Measurements from ENCODE around the gene SPATA3.

The SPATA3 gene

GRCh38 chr2:231030725-231031124, 34.8 kb downstream of the SPATA3 start:
- no peak for DNase-seq (ENCODE audit: low spot score)

DNA sequence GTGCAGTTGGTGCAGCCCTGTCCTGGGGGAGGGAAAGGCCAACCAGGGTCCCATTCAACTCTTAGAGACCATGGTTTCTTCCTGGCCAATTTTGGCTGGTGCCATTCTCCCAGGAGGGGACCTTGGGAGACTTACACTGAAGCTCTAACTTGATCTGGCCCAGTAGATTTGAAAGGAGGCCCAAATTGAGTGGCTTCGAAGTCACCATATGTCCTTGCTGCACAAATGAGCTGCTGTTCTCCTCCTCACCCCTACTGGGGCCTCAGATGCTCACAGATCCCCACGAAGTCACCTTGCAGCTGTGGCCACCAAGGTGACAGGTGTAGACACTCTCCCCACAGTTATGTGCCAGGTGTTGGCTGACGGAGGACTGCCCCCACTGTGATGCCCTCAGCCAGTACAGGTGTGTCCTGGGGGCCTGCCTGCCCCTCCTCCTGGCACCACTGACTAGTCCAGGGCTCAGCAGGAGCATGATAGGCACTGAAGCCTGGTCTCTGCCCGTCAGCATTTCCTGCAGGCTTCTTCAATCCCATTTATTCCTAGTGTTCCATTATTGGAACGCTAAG, 36.7 kb downstream of the SPATA3 start:
- no peak for DNase-seq (ENCODE audit: low spot score)

GRCh38 chr2:231033147-231034132, 37.5 kb downstream of the SPATA3 start:
- no peak for DNase-seq (ENCODE audit: low spot score)

DNA sequence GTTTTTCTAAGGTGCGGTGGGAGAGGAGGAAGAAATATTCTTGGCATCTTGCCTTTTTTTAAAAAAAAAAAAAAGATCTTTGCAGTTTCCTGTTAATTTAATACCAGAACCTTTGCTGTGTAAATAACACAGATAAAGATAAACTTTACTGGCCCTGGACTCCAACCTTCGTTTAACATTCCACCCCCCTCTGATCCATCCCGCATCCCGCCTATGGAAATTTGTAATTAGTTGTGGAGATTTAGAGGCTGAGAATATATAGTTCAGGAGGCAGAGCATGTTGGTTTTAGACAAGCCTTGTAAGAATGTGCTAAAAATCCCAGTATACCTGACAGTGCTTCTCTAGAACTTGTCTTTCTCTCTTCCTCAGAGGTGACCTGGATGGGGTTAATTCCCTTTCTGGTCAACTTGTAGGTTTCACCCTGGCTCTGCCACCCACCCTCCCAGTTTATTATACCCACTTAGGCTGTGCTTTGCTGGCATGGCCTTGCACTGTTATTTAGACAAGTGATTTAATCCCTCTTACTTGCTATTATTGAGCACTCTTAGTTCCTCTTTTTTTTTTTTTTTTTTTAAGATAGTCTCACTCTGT, 38.5 kb downstream of the SPATA3 start:
- no peak for DNase-seq (ENCODE audit: low spot score)

DNA sequence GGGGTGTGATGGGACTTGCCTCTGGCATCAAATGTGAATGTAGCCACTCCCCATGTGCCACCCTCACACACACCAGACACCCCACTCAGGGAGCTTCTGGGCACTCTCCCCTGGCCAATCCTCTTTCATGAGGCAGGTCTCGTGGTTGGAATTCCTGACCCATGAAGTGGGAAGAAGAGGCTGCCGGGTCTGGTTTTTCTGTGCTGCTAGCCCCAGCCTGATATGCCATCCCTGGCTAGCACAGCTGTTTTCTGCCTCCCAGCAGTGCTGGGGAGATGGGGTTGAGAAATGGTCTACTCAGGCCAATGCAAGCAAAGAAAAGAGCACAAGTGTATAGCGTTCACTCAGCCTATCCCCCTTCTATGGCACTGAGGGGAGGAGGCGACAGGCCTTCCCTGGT, 40.2 kb downstream of the SPATA3 start:
- no peak for DNase-seq (ENCODE audit: low spot score)

DNA sequence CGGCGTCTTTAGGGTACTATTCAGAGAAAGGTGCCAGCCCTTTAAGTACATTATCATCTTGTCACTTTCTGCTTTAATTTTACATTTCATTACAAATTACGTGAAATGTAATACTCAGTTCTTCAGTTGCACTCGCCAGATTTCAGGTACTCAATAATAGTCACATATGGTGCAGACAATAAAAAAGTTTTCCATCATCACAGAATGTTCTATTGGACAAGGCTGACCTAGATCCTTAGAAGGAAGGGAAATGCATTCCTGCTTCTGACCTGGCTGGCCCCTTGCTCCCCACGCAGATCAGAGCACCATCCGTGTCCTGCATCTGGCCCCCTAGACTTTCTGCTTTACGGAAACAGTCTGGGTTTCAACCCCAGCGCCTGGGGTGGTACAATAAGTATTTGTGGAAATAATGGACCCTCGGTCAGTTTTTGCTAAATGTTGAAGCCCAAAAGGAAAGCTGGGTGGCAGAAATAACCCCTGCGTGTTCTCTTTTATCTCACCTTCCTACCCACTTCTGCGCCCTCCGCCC, 40.7 kb downstream of the SPATA3 start:
- DNase-seq (ENCODE audit: low spot score), result no peak

DNA sequence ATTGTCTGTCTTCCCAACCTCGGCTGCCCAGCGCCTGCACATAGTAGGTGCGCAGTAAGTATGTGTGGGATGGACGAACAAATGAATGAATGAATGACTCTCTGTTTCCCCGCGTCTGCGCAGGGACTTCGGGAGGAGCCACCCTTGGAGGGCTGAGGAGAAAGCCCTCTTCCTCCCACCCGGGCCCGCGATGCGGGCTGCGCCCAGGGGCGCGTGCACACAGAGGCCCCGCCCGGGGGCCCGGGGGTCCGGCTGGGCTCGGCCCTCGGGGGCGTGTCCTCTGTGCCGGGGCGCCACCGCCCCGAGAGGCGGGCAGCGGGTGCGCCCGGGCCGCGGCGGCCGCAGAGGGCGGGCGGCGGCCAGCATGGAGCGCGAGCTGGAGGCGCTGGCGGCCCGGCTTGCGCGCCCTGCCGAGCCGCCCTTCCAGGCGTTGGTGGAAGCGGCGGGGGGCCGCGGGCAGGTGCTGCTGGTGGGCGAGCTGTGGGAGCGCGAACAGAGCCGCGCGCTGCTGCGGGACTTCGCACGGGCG, 41.3 kb downstream of the SPATA3 start, which contains the start of gene C2orf72:
Gene C2orf72, plus strand, starts transcription at position 322 of the 529 bp plus-strand sequence. Its CDS starts 43 bp downstream, at position 365.
- DNase-seq (ENCODE audit: low spot score), result no peak

DNA sequence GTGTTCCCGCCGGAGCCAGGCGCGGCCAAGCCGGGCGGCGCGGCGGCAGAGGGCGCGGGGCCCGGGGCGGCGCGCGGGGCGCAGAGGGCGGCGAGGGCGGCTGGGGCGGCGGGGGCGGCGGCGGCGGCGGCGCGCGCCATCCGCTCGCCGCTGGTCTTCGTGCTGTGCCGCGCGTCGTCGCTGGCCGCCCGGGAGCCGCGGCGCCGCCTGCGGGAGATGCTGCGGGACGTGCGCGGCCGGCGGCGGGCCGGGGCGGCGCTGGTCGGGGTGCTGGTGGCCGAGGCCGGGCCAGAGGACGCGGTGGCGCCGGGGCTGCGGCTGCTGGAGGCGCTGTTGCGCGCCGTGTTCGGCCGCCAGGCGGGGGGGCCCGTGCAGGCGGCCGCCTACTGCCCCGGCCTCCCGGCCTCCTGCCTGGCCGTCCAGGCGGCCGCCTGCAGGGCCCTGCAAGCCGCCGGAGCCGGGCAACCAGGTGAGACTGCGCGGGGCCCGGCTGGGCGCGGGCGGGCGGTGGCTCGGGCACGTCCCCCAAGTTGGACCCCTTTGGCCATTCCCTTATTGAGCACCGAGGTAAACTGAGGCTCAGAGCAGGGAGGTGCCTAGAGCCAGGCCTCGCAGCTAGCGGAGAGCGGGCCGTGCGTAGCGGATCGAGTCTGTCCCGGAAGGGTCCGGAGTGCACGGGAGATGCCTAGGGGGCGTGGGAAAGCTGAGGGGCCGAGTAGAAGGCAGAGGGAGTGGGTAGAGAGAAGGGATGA, 42.0 kb downstream of the SPATA3 start:
- no peak for DNase-seq (ENCODE audit: low spot score)

- no peak for DNase-seq (ENCODE audit: low spot score)
Observed at GRCh38 chr2:231038483-231039293, 42.8 kb downstream of the SPATA3 start.

- no peak for DNase-seq (ENCODE audit: low spot score)
Observed at GRCh38 chr2:231039294-231039664, 43.4 kb downstream of the SPATA3 start.

DNA sequence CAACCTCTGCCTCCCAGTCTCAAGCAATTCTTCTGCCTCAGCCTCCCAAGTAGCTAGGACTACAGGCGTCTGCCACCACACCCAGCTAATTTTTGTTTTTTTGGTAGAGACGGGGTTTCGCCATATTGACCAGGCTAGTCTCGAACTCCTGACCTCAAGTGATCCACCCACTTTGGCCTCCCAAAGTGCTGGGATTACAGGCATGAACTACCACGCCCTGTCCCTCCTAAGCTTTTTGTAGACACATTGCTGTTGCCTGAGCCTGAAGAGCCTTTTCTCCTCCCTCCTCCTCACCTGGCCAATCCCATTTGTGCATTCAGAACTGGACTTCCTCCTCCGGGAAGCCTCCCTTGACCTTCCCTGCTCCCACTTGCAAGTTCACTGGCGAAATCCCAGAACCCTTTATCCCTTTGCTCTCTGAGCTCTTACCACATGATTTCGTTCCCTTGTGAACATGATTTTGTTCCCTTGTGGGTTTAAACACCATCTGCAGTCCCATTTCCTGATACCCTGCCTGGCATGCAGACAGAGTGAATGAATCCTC, 44.0 kb downstream of the SPATA3 start:
- no peak for DNase-seq (ENCODE audit: low spot score)

GRCh38 chr2:231041061-231041689, 45.3 kb downstream of the SPATA3 start:
- no peak for DNase-seq (ENCODE audit: low spot score)

GRCh38 chr2:231043796-231044195, 47.9 kb downstream of the SPATA3 start:
- DNase-seq (ENCODE audit: low spot score), result no peak

DNA sequence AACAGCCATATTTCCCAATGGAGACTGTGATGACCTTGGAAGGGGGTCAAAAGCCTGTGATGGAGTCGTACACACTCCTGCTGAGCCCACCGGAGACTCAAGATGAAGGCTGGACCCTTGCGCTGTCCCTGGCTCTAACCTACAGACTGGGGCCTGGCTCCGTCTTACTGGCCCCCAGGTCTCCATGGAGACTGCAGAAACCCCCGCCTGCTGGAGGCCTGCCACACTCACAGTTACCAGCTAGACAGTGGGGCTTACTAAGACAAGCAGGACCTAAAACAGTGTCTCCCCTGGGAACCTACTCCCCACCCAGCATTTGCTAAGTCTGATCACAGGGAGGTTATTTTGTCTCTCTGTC, 51.0 kb downstream of the SPATA3 start:
- DNase-seq (ENCODE audit: low spot score), result no peak

GRCh38 chr2:231047274-231047922, 51.5 kb downstream of the SPATA3 start:
- DNase-seq (ENCODE audit: low spot score), result peak; percentile 98

- no peak for DNase-seq (ENCODE audit: low spot score)
Observed at GRCh38 chr2:231047923-231048915, 52.3 kb downstream of the SPATA3 start.

- no peak for DNase-seq (ENCODE audit: low spot score)
Observed at GRCh38 chr2:231049286-231050017, 53.5 kb downstream of the SPATA3 start.
